Activated naive CD4-positive, alpha-beta T cell treated with anti-CD3 and anti-CD28 coated beads for 36 hours (primary cell): ENCODE measurements around the gene CERS6. TPM values are rescaled to one million over a fixed set of nuclear protein-coding genes. Genes with fewer than 3 reads are reported as not detected.
"Not testable (repeated sequence)": the region's sequence is repeated elsewhere in the genome, so short reads cannot be mapped to it uniquely, and the experiment has no call there.

Experiments used
- CTCF ChIA-PET: fragments of 350-600 bp; sonication (Branson Sonifier 250); formaldehyde crosslinking; loops from one replicate; lab custom pipeline; 2021; ENCODE audit warnings: antibody characterized with exemption; lab: Charles Lee
- DNase-seq: peaks from one replicate; pipeline ENCODE4 v3.0.0-alpha.2; 2020
- H3K27ac Mint-ChIP-seq: one replicate; pipeline ENCODE4 v1.8.0; 2021; ENCODE audit warnings: mild to moderate bottlenecking, mixed read lengths
- H3K27me3 Mint-ChIP-seq: one replicate; pipeline ENCODE4 v1.8.0; 2021; ENCODE audit warnings: low read depth, mixed read lengths
- H3K36me3 Mint-ChIP-seq: one replicate; pipeline ENCODE4 v1.8.0; 2021; ENCODE audit warnings: low read depth, mixed read lengths
- H3K4me1 Mint-ChIP-seq: one replicate; pipeline ENCODE4 v1.8.0; 2021; ENCODE audit warnings: low read depth, mixed read lengths
- H3K4me3 Mint-ChIP-seq: one replicate; pipeline ENCODE4 v1.8.0; 2021; ENCODE audit warnings: mild to moderate bottlenecking, moderate library complexity, mixed read lengths
- H3K9me3 Mint-ChIP-seq: one replicate; pipeline ENCODE4 v1.8.0; 2021; ENCODE audit warnings: mixed read lengths
- intact Hi-C: fragments of 100-400 bp; cut with micrococcal nuclease; formaldehyde crosslinking; loops from one replicate; pipeline ENCODE4 v1.15.1; 2023
- total RNA-seq, 2 experiments: library from RNA; stranded (reverse); gene quantifications; one replicate each; pipeline ENCODE4 v1.2.3, GENCODE V29; 2021

Gene CERS6
- total RNA-seq, 2 experiments from 2014 or later: 9.7 to 10.0 TPM

- H3K4me3 Mint-ChIP-seq: no peak overlapping the region
- H3K27ac Mint-ChIP-seq: no peak overlapping the region
- peaks cover 70% of the 10 kb centered on the region for H3K4me1 Mint-ChIP-seq
- CTCF ChIA-PET: interaction anchor here (0.6 to 1.1 kb wide), 2 partner anchors 8 to 22 kb away, joined by 3 read pairs; no protein-coding TSS in a partner anchor
- peak; percentile 59 for DNase-seq
- H3K9me3 Mint-ChIP-seq: no peaks in the 10 kb centered on the region
- H3K36me3 Mint-ChIP-seq: peaks cover 6% of the 10 kb centered on the region
- intact Hi-C loops: loop anchor here (1.0 to 10.0 kb wide), 3 partner anchors 261 to 616 kb away; no protein-coding TSS in a partner anchor
- H3K27me3 Mint-ChIP-seq: no peaks in the 10 kb centered on the region
These were observed 295.1 kb downstream of the CERS6 start for GRCh38 chr2:168751104-168751740.

- DNase-seq: no peak
- H3K4me1 Mint-ChIP-seq: peaks cover 81% of the 10 kb centered on the region
- intact Hi-C loops: loop anchor here (5.0 to 10.0 kb wide), 2 partner anchors 540 to 618 kb away; no protein-coding TSS in a partner anchor
- H3K27me3 Mint-ChIP-seq: no peaks in the 10 kb centered on the region
- peaks cover 7% of the 10 kb centered on the region for H3K36me3 Mint-ChIP-seq
- no peak overlapping the region for H3K4me3 Mint-ChIP-seq
- no peaks in the 10 kb centered on the region for H3K9me3 Mint-ChIP-seq
- CTCF ChIA-PET: interaction anchor here (0.5 to 0.9 kb wide), 2 partner anchors 11 to 82 kb away, joined by 3 to 4 read pairs; no protein-coding TSS in a partner anchor
- H3K27ac Mint-ChIP-seq: no peak overlapping the region
These were observed 296.3 kb downstream of the CERS6 start for GRCh38 chr2:168752361-168752760.

GRCh38 chr2:168753765-168754329, 297.8 kb downstream of the CERS6 start:
- H3K9me3 Mint-ChIP-seq: no peaks in the 10 kb centered on the region
- H3K27ac Mint-ChIP-seq: no peak overlapping the region
- peaks cover 78% of the 10 kb centered on the region for H3K4me1 Mint-ChIP-seq
- CTCF ChIA-PET: interaction anchor here (1.0 kb wide), 1 partner anchor 407 kb away, joined by 3 read pairs; no protein-coding TSS in a partner anchor
- H3K4me3 Mint-ChIP-seq: no peak overlapping the region
- peaks cover 6% of the 10 kb centered on the region for H3K36me3 Mint-ChIP-seq
- no peak for DNase-seq
- H3K27me3 Mint-ChIP-seq: no peaks in the 10 kb centered on the region
- intact Hi-C loops: loop anchor here (5.0 to 10.0 kb wide), 2 partner anchors 542 to 619 kb away; no protein-coding TSS in a partner anchor

GRCh38 chr2:168757223-168757622, 301.2 kb downstream of the CERS6 start:
- intact Hi-C loops: loop anchor here (5.0 to 10.0 kb wide), 2 partner anchors 165 to 622 kb away; no protein-coding TSS in a partner anchor
- Mint-ChIP-seq H3K4me1 (peaks cover 48% of the 10 kb centered on the region), H3K27me3 (no peaks in the 10 kb centered on the region), H3K27ac (no peak overlapping the region), H3K9me3 (no peaks in the 10 kb centered on the region), H3K4me3 (no peak overlapping the region), H3K36me3 (peaks cover 6% of the 10 kb centered on the region)
- DNase-seq: no peak
- CTCF ChIA-PET: interaction anchor here (0.8 to 1.2 kb wide), 3 partner anchors 11 to 60 kb away, joined by 3 read pairs; no protein-coding TSS in a partner anchor

GRCh38 chr2:168758970-168759820, 303.1 kb downstream of the CERS6 start:
- H3K9me3 Mint-ChIP-seq: no peaks in the 10 kb centered on the region
- no peak overlapping the region for H3K4me3 Mint-ChIP-seq
- DNase-seq: peak; percentile 41
- intact Hi-C loops: loop anchor here (1.0 to 10.0 kb wide), 3 partner anchors 163 to 624 kb away; no protein-coding TSS in a partner anchor
- peaks cover 6% of the 10 kb centered on the region for H3K36me3 Mint-ChIP-seq
- H3K4me1 Mint-ChIP-seq: peaks cover 30% of the 10 kb centered on the region
- H3K27me3 Mint-ChIP-seq: no peaks in the 10 kb centered on the region
- no peak overlapping the region for H3K27ac Mint-ChIP-seq
- CTCF ChIA-PET: interaction anchor here (0.8 to 1.7 kb wide), 6 partner anchors 8 to 576 kb away, joined by 3 to 13 read pairs (median 3); no protein-coding TSS in a partner anchor

- Mint-ChIP-seq H3K9me3 (no peaks in the 10 kb centered on the region), H3K4me1 (peaks cover 1% of the 10 kb centered on the region), H3K36me3 (peaks cover 30% of the 10 kb centered on the region), H3K4me3 (no peak overlapping the region), H3K27ac (no peak overlapping the region), H3K27me3 (no peaks in the 10 kb centered on the region)
- intact Hi-C loops: no loop called here
- no peak for DNase-seq
- CTCF ChIA-PET: no interaction called here
These were observed 309.3 kb downstream of the CERS6 start for GRCh38 chr2:168765401-168765800.

- H3K27me3 Mint-ChIP-seq: no peaks in the 10 kb centered on the region
These were observed 310.5 kb downstream of the CERS6 start for GRCh38 chr2:168766600-168766999.

GRCh38 chr2:168767258-168767657, 311.2 kb downstream of the CERS6 start:
- no peak overlapping the region for H3K4me3 Mint-ChIP-seq
- CTCF ChIA-PET: no interaction called here
- no peaks in the 10 kb centered on the region for H3K9me3 Mint-ChIP-seq
- peaks cover 1% of the 10 kb centered on the region for H3K4me1 Mint-ChIP-seq
- no peak overlapping the region for H3K27ac Mint-ChIP-seq
- intact Hi-C loops: no loop called here
- peaks cover 34% of the 10 kb centered on the region for H3K36me3 Mint-ChIP-seq
- DNase-seq: no peak
- H3K27me3 Mint-ChIP-seq: no peaks in the 10 kb centered on the region

More at GRCh38 chr2:168766600-168766999, 310.5 kb downstream of the CERS6 start:
- H3K4me1 Mint-ChIP-seq: peaks cover 1% of the 10 kb centered on the region
- intact Hi-C loops: no loop called here
- CTCF ChIA-PET: no interaction called here
- DNase-seq: no peak
- H3K36me3 Mint-ChIP-seq: peaks cover 33% of the 10 kb centered on the region
- no peak overlapping the region for H3K4me3 Mint-ChIP-seq
- no peaks in the 10 kb centered on the region for H3K9me3 Mint-ChIP-seq
- no peak overlapping the region for H3K27ac Mint-ChIP-seq

GRCh38 chr2:168768357-168768756, 312.3 kb downstream of the CERS6 start:
- H3K4me1 Mint-ChIP-seq, H3K9me3 Mint-ChIP-seq, DNase-seq, H3K4me3 Mint-ChIP-seq, H3K27ac Mint-ChIP-seq, intact Hi-C loops, H3K27me3 Mint-ChIP-seq: not testable (repeated sequence)
- CTCF ChIA-PET: interaction anchor here (0.6 kb wide), 2 partner anchors 16 to 85 kb away, joined by 3 to 6 read pairs; no protein-coding TSS in a partner anchor
- H3K36me3 Mint-ChIP-seq: peaks cover 36% of the 10 kb centered on the region

- intact Hi-C loops: no loop called here
- no peak for DNase-seq
- no peak overlapping the region for H3K4me3 Mint-ChIP-seq
- no peaks in the 10 kb centered on the region for H3K27me3 Mint-ChIP-seq
- H3K9me3 Mint-ChIP-seq: peaks cover 4% of the 10 kb centered on the region
- H3K36me3 Mint-ChIP-seq: peaks cover 37% of the 10 kb centered on the region
- H3K4me1 Mint-ChIP-seq: peaks cover 1% of the 10 kb centered on the region
- no peak overlapping the region for H3K27ac Mint-ChIP-seq
- CTCF ChIA-PET: no interaction called here
These were observed 314.7 kb downstream of the CERS6 start for GRCh38 chr2:168770796-168771195.

- Mint-ChIP-seq H3K4me3 (no peak overlapping the region), H3K27me3 (no peaks in the 10 kb centered on the region), H3K36me3 (peaks cover 24% of the 10 kb centered on the region), H3K4me1 (no peaks in the 10 kb centered on the region), H3K9me3 (peaks cover 7% of the 10 kb centered on the region), H3K27ac (no peak overlapping the region)
- DNase-seq: no peak
- CTCF ChIA-PET: interaction anchor here (0.7 to 1.0 kb wide), 3 partner anchors 15 to 53 kb away, joined by 3 read pairs; no protein-coding TSS in a partner anchor
- intact Hi-C loops: loop anchor here (1.0 kb wide), 1 partner anchor 148 kb away; no protein-coding TSS in a partner anchor
These were observed 316.6 kb downstream of the CERS6 start for GRCh38 chr2:168772704-168773103.
